SJCRH30 (cell line): Measurements from ENCODE around the gene JPH4. TPM values are rescaled to one million over a fixed set of nuclear protein-coding genes. Genes with fewer than 3 reads are reported as not detected.
"Not testable (repeated sequence)": the region's sequence is repeated elsewhere in the genome, so short reads cannot be mapped to it uniquely, and the experiment has no call there.

Experiments
- DNase-seq, 2 experiments: peaks; one replicate each; pipeline ENCODE4 v3.0.0-alpha.2; 2015 to 2020
- H3K27ac ChIP-seq: fragments of 250-450 bp; sonication (Bioruptor Pico); 2 replicates; pipeline ENCODE4 v1.5.1; 2020; ENCODE audit warnings: mild to moderate bottlenecking, moderate library complexity
- H3K27me3 ChIP-seq: fragments of 250-450 bp; sonication (Bioruptor Pico); 2 replicates; pipeline ENCODE4 v1.5.1; 2020; ENCODE audit warnings: mild to moderate bottlenecking, moderate library complexity
- H3K36me3 ChIP-seq: fragments of 250-450 bp; sonication (Bioruptor Pico); 2 replicates; pipeline ENCODE4 v1.5.1; 2020; ENCODE audit warnings: mild to moderate bottlenecking, moderate library complexity
- H3K4me1 ChIP-seq: fragments of 250-450 bp; sonication (Bioruptor Pico); 2 replicates; pipeline ENCODE4 v1.5.1; 2020; ENCODE audit warnings: mild to moderate bottlenecking, moderate library complexity
- H3K4me3 ChIP-seq: fragments of 250-450 bp; sonication (Bioruptor Pico); 2 replicates; pipeline ENCODE4 v1.5.1; 2020; ENCODE audit warnings: mild to moderate bottlenecking, moderate library complexity
- H3K9me3 ChIP-seq: fragments of 250-450 bp; sonication (Bioruptor Pico); replicated peaks from 2 replicates; pipeline ENCODE4 v1.5.1; 2020; ENCODE audit warnings: mild to moderate bottlenecking, moderate library complexity
- total RNA-seq: library from RNA; depleted of rRNA; stranded (reverse); fragments of >200 nt; shearing (Covaris generic); gene quantifications from 2 replicates; pipeline ENCODE4 v1.2.3, GENCODE V29; 2014

Gene JPH4
- total RNA-seq, 1 experiment from 2014 or later, result 0.10 TPM

DNA sequence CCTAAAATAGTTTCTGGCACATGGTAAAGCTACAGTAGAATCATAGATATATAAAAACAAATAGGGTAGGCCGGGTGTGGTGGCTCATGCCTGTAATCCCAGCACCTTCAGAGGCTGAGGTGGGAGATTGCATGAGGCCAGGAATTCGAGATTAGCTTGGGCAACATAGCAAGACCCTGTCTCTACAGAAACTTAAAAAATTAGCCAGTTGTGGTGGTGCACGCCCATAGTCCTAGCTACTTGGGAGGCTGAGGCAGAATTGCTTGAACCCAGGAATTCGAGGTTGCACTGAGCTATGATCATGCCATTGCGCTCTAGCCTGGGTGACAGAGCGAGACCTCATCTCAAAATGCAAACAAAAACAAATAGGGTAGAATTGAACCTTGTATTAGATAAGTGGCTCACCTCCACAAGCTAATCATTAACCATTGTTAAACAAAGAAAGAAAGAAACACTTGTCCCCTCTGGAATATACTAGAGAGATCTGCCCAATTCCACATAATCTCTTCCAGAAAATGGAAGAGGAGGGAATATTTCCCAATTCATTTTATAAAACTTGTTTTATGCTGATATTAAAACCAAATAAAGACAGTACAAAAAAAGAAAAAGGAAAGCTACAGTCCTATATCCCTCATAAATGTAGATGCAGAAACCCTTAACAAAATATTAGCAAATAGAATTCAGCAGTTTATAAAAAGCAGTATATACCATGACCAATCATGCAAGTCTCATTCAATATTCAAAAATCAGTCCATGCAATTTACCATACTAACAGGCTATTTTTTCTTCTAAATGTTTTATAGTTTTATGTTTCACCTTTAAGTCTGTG is 34.9 kb upstream of the JPH4 start:
- Histone ChIP-seq H3K4me1 (no peaks in the 10 kb centered on the region), H3K36me3 (no peaks in the 10 kb centered on the region), H3K4me3 (no peak overlapping the region), H3K27me3 (0 out of 2 replicates have a peak, but pooled peaks cover 2% of the 10 kb centered on the region), H3K27ac (no peak overlapping the region), H3K9me3 (no peaks in the 10 kb centered on the region)
- DNase-seq, result no peak

DNA sequence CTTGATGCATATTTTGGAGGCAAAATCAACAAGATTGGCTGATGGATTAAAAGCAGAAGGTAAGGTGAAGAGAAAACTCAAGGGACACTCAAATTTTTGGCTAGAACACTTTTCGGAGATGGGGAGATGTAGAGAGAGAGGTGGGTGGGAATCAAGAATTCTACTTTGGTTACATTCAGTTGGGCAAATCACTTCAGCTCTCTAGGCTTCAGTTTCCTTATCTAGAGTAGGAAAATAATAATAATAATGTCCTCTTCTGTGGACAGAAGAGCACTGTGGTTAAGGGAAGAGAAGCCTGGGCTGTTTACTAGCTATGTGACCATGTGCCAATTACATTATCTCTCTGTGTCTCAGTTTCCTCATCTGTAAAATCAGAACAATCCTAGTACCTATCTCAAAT is 34.2 kb upstream of the JPH4 start:
- Histone ChIP-seq H3K27me3 (0 out of 2 replicates have a peak, but pooled peaks cover 2% of the 10 kb centered on the region), H3K4me1 (no peaks in the 10 kb centered on the region), H3K36me3 (no peaks in the 10 kb centered on the region), H3K4me3 (no peak overlapping the region), H3K27ac (no peak overlapping the region), H3K9me3 (no peaks in the 10 kb centered on the region)
- DNase-seq, result no peak

DNA sequence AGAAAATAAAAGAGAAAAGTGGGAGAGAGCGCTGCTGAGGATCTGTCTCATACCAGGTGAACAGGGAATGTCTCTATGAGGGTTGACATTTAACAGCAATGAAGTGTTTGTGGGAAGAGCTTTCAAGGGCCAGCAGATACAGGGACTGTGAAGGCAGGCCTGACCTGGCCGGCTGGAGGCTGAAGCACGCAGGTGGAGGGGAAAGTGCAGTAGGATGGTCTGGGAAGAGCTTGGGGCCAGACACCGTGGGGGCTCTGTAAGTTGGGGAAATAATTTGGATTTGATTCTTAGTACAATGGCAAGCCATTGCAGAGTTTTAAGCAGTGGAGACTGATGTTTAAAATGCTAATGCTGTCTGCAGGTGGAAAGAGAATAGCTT is 33.8 kb upstream of the JPH4 start:
- Histone ChIP-seq H3K4me3 (no peak overlapping the region), H3K9me3 (no peaks in the 10 kb centered on the region), H3K4me1 (no peaks in the 10 kb centered on the region), H3K36me3 (no peaks in the 10 kb centered on the region), H3K27ac (no peak overlapping the region), H3K27me3 (0 out of 2 replicates have a peak, but pooled peaks cover 2% of the 10 kb centered on the region)
- no peak for DNase-seq

DNA sequence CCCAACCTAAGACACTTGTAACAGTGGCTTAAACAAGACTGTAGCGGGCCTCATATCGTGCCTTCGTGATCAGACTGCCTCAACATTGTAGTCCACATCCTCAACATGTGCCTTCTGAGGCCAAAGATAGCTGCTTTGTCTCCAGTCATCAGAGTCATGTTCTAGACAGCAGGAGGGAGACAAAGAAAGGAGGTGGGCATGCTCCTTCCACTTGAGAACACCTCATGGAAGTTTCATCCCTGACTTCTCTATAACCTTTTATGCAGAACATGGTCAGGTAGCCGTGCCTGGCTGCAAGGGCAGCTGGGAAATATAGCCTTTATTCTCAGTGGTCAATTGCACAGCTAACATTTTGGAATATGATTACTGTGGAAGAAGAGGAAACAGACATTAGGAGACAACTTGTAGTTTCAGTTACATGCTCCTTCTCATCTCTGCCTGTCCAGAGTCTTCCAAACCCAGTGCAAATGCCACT is 32.3 kb upstream of the JPH4 start:
- no peak overlapping the region for H3K4me3 ChIP-seq
- no peak overlapping the region for H3K27ac ChIP-seq
- no peaks in the 10 kb centered on the region for H3K36me3 ChIP-seq
- no peaks in the 10 kb centered on the region for H3K9me3 ChIP-seq
- no peak for DNase-seq
- no peaks in the 10 kb centered on the region for H3K4me1 ChIP-seq
- 0 out of 2 replicates have a peak, but pooled peaks cover 2% of the 10 kb centered on the region for H3K27me3 ChIP-seq

DNA sequence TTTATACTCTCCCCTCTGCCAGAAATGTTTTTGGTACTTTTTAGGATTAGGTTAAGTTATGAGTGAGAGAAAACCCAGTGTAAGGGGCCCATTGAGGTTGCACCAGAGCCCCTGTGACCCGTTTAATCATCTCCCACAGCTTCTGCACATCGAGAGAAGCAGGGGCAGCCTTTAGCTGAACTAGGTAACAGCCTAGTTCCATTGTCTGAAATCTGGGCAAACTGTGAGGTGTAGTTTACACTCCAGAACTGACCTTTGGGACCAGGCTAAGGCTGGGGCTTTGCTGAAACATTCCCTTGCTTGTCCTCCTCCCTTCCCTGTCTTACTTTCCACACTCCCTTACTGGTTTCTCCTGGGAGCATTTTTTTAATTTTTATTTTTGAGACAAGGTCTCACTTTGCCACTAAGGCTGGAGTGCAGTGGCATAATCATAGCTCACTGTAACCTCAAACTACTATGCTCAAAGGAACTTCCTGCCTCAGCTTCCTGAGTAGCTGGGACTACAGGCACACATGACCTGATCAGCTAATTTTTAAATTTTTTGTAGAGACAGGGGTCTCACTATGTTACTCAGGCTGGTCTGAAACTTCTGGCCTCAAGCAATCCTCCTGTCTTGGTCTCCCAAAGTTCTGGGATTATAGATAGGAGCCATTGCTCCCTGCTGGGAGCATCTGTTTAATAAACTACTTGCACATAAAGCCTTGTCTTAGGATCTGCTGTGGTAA is 31.7 kb upstream of the JPH4 start:
- Histone ChIP-seq H3K36me3 (no peaks in the 10 kb centered on the region), H3K4me3 (no peak overlapping the region), H3K27ac (no peak overlapping the region), H3K9me3 (no peaks in the 10 kb centered on the region), H3K27me3 (0 out of 2 replicates have a peak, but pooled peaks cover 2% of the 10 kb centered on the region), H3K4me1 (no peaks in the 10 kb centered on the region)
- DNase-seq, result no peak

DNA sequence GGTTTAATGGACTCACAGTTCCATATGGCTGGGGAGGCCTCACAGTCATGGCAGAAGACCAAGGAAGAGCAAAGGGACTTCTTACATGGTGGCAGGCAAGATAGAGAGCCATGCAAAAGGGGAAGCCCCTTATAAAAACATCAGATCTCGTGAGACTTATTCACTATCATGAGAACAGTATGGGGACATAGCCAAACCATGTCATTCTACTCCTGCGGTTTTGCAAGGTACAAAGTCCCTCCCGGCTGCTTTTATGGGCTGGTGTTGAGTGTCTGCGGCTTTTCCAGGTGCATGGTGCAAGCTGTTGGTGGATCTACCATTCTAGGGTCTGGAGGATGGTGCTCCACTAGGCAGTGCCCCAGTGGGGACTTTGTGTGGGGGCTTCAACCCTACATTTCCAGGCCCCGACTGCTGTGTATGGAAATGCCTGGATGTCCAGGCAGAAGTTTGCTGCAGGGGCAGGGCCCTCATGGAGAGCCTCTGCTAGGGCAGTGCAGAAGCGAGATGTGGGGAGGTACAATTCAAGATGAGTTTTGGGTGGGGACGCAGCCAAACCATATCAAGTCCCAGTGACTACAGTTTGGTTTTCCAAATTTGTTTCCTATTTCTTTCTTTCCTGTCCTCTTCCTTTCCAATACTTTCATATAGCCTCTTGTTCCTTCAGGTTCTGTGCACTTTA is 31.0 kb upstream of the JPH4 start:
- not testable (repeated sequence) for DNase-seq, H3K4me3 ChIP-seq, H3K9me3 ChIP-seq, H3K36me3 ChIP-seq, H3K4me1 ChIP-seq, H3K27me3 ChIP-seq, H3K27ac ChIP-seq

DNA sequence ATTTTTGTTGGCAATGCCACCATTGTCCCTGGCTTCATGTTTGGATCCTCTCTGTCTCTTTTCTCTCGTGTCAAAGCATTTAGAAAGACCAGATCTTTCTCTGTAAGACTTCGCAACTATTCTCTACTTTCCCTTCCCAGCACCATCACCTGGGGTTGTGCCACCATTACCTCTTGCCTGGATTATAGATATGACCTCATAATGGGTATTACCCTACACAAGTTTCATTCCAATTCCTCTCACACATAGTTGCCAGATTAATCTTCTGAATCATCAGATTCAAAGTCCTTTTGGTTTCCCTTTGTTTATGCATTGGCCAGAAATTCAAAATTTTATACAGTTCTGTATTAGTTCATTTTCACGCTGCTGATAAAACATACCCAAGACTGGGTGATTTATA is 30.4 kb upstream of the JPH4 start:
- Histone ChIP-seq H3K27me3 (0 out of 2 replicates have a peak, but pooled peaks cover 2% of the 10 kb centered on the region), H3K9me3 (no peaks in the 10 kb centered on the region), H3K4me1 (no peaks in the 10 kb centered on the region), H3K36me3 (no peaks in the 10 kb centered on the region), H3K27ac (no peak overlapping the region), H3K4me3 (no peak overlapping the region)
- no peak for DNase-seq

DNA sequence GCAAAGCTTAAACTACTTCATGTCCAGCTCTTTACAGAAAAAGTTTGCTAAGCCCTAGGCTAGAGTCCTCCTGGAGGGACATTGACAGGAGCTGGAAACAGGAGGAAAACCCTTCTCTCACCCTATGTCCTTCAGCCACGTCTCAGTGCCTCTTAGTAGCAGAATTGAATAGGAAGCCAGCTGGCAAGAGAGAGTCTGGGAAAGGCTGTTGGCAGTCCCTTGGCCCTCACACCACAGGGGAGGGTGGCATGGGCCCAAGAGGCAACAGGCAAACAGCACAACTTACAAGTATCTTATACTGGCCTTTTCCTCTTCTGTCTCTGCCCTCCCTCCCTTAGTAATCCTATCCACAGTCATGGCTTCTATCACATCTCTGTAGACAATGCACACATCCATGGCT is 29.9 kb upstream of the JPH4 start:
- Histone ChIP-seq H3K27me3 (0 out of 2 replicates have a peak, but pooled peaks cover 2% of the 10 kb centered on the region), H3K36me3 (no peaks in the 10 kb centered on the region), H3K4me1 (no peaks in the 10 kb centered on the region), H3K27ac (no peak overlapping the region), H3K4me3 (no peak overlapping the region), H3K9me3 (no peaks in the 10 kb centered on the region)
- no peak for DNase-seq

DNA sequence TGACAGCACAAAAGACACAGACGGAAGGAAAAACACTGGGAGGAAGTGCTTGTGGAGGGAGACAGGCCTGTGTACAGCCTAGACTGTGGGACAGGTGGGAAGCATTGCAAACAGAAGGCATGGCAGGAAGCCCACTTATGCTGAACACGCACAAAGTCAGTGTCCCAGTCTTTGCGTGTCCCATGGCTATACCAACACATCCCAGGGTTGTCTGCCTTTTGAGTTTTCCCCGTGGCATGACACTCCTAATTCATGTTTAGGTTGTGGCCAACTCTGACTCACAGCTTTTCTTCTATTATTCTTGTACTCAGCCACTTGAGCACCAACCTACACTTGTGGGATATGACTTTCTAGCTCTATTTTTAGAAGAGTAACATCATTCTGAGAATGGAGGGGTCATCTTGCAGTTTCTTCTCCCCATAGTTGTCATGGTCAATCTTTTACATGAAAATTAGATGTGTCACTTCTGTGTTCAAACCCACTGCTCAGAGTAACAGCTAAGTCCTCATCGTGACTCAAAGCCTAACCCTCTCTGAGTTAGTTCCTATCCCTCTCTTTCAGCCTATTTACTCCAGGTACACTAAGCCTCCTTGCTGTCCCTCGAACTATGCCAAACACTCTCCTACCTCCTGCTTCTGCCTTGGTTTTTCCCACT is 27.5 kb upstream of the JPH4 start:
- H3K27ac ChIP-seq, result no peak overlapping the region
- 0 out of 2 replicates have a peak, but pooled peaks cover 2% of the 10 kb centered on the region for H3K27me3 ChIP-seq
- H3K4me1 ChIP-seq, result no peaks in the 10 kb centered on the region
- no peaks in the 10 kb centered on the region for H3K9me3 ChIP-seq
- no peak for DNase-seq
- H3K36me3 ChIP-seq, result no peaks in the 10 kb centered on the region
- H3K4me3 ChIP-seq, result no peak overlapping the region

DNA sequence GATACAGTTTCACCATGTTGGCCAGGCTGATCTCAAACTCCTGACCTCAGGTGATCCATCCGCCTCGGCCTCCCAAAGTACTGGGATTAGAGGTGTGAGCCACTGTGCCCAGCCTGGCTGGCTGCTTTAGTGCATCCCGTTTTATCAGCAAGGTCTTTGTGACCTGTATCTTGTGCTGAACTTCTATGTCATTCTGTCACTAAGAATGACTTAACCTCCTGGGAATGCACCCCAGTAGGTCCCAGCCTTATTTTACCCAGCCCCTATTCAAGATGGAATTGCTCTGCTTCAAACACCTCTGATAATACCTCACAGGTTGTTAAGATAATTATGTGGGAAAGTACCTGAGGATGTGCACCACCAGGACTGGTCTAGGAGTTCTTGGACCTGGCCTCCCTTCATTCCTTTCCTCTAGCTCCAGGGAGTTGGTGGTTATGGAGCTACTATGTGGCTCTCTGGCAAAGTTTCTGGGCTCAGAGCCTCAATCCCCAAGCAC is 26.1 kb upstream of the JPH4 start:
- Histone ChIP-seq H3K4me1 (no peaks in the 10 kb centered on the region), H3K27me3 (no peaks in the 10 kb centered on the region), H3K4me3 (no peak overlapping the region), H3K9me3 (no peaks in the 10 kb centered on the region), H3K27ac (no peak overlapping the region), H3K36me3 (no peaks in the 10 kb centered on the region)
- DNase-seq, result no peak

DNA sequence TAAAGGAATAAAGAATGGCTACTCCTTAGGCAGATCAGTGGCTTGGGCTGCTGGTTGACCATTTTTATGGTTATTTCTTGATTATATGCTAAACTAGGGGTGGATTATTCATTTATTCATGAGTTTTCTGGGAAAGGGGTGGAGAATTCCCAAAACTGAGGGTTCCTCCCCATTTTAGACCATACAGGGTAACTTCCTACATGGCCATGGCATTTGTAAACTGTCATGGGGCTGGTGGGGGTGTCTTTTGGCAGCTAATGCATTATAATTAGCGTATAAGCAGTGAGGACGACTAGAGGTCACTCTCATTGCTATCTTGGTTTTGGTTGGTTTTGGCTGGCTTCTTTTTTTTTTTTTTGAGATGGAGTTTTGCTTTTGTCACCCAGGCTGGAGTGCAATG is 25.6 kb upstream of the JPH4 start:
- DNase-seq, result no peak
- Histone ChIP-seq H3K27ac (no peak overlapping the region), H3K4me1 (no peaks in the 10 kb centered on the region), H3K9me3 (no peaks in the 10 kb centered on the region), H3K27me3 (no peaks in the 10 kb centered on the region), H3K36me3 (no peaks in the 10 kb centered on the region), H3K4me3 (no peak overlapping the region)

DNA sequence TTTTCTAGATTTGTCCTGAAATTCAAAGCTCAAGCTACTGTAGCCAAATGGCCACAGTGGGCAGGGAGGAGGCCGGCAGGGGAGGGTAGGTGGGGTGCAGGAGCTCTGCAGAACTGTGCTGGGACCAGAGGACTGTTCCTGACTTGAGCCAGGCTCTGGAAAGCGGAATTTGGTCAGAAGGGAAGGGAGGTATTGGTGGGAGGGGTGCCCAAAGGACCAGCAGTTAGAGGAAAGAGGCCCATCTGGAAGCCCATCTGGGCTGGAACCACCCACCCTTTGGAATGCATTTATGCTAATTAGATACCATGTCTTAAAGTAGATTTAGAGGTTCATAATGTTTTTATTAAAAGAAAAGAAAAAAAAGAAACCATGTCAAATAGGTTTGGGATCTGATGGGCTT is 24.5 kb upstream of the JPH4 start:
- DNase-seq, result no peak
- no peaks in the 10 kb centered on the region for H3K36me3 ChIP-seq
- H3K9me3 ChIP-seq, result no peaks in the 10 kb centered on the region
- H3K27ac ChIP-seq, result no peak overlapping the region
- H3K4me3 ChIP-seq, result no peak overlapping the region
- H3K27me3 ChIP-seq, result no peaks in the 10 kb centered on the region
- H3K4me1 ChIP-seq, result no peaks in the 10 kb centered on the region

DNA sequence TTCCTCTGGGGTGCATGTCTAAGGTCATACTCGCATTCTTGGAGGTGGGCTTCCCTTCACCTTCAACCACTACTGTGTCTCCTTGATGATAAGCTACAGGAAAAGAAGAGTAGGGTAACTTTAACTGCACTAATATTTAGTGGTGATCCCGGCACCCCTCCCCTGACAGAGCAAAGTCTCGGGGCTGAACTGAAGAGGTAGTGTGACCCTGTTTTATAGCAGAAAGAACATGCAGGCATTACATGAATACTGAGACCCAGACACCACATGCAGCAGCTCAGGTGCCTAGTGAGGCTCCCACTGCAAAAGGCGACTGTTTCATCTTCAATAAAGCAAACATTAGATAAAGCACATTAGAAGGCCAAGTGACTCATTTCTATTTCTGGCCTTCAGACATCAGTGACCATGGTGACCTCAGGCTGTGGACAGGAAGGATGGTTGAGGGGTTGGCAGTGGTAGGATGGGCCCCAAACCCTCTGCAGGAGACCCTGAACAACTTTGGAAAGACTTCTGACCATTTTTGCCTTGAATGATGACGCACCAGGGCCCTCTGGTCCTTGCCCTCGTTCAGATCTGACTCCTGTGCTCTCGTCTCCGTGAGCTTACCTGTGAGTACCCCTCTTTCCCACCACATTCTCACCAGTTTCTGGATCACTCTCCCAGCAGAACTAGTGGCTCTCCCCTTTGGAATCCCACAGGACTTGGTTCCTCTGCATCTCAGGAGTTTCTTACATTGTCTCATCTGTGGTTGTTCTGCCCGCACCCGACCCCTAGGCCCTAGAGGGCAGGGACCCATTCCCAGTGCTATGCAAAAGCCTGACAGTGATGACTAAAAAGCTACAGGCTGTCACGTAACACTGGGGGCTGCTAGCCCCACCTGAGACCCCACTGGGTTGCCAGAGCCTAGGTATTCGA is 23.8 kb upstream of the JPH4 start:
- H3K9me3 ChIP-seq, result no peaks in the 10 kb centered on the region
- no peak overlapping the region for H3K27ac ChIP-seq
- H3K4me3 ChIP-seq, result no peak overlapping the region
- H3K27me3 ChIP-seq, result no peaks in the 10 kb centered on the region
- no peaks in the 10 kb centered on the region for H3K4me1 ChIP-seq
- no peak for DNase-seq
- no peaks in the 10 kb centered on the region for H3K36me3 ChIP-seq

DNA sequence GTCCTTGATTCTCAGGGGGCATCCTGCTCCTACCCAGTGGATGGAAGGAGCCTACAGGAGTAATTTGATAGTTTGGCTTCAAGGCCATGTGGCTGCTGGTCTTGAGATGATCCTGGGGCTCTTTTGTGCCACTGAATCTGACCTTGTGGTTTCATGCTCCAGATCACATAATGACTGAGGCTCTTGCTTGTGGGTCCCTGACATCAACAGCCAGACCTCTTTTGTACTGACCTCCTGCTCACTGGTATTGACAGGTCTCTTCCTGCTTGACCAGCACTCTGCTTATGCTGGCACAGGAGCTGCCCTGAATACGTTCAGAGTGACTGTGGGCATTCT is 23.2 kb upstream of the JPH4 start:
- no peaks in the 10 kb centered on the region for H3K36me3 ChIP-seq
- no peaks in the 10 kb centered on the region for H3K4me1 ChIP-seq
- no peaks in the 10 kb centered on the region for H3K9me3 ChIP-seq
- no peak for DNase-seq
- H3K27ac ChIP-seq, result no peak overlapping the region
- no peaks in the 10 kb centered on the region for H3K27me3 ChIP-seq
- no peak overlapping the region for H3K4me3 ChIP-seq
